Measurements from ENCODE around the gene GFOD2. TPM values are rescaled to one million over a fixed set of nuclear protein-coding genes. Genes with fewer than 3 reads are reported as not detected.

The GFOD2 gene
- total RNA-seq, 1 experiment from 2014 or later = 13.4 TPM

- DNase-seq = no peak
- Histone ChIP-seq H3K9me3 (no peaks in the 10 kb centered on the region), H3K27me3 (replicated peaks; ENCODE audit: control insufficient read depth, insufficient read depth, low read length) (no peaks in the 10 kb centered on the region), H3K4me3 (ENCODE audit: low read depth, low read length) (no peak overlapping the region), H3K4me1 (no peaks in the 10 kb centered on the region), H3K36me3 (ENCODE audit: control insufficient read depth, insufficient read depth, low read length) (peaks cover 7% of the 10 kb centered on the region)
- Mint-ChIP-seq H3K9me3 (ENCODE audit: unreplicated experiment) (no peaks in the 10 kb centered on the region), H3K27me3 (ENCODE audit: insufficient read depth, unreplicated experiment) (no peaks in the 10 kb centered on the region), H3K4me3 (ENCODE audit: unreplicated experiment) (no peak overlapping the region), H3K36me3 (ENCODE audit: insufficient read depth, unreplicated experiment) (peaks cover 16% of the 10 kb centered on the region), H3K27ac (ENCODE audit: unreplicated experiment) (no peak overlapping the region), H3K4me1 (ENCODE audit: low read depth, unreplicated experiment) (peaks cover 6% of the 10 kb centered on the region)
- intact Hi-C loops (cut with micrococcal nuclease; ENCODE audit: unreplicated experiment) = no loop called here
- TF ChIP-seq CTCF (IDR thresholded peaks at IDR 0.05; ENCODE audit: insufficient read depth in 1 of 2, low read depth in 1 of 2, low read length in 1 of 2, severe bottlenecking in 1 of 2, unreplicated experiment in 1 of 2) = no peak
- CTCF ChIA-PET = no interaction called here
- POLR2A ChIA-PET = no interaction called here
- BruUV-seq (replicated peaks) = no TSS peak
Measured at GRCh38 chr16:67746846-67747245, 27.7 kb upstream of the GFOD2 start.

- Mint-ChIP-seq H3K4me3 (ENCODE audit: unreplicated experiment) (no peak overlapping the region), H3K36me3 (ENCODE audit: insufficient read depth, unreplicated experiment) (peaks cover 24% of the 10 kb centered on the region), H3K9me3 (ENCODE audit: unreplicated experiment) (no peaks in the 10 kb centered on the region), H3K27ac (ENCODE audit: unreplicated experiment) (no peak overlapping the region), H3K27me3 (ENCODE audit: insufficient read depth, unreplicated experiment) (no peaks in the 10 kb centered on the region), H3K4me1 (ENCODE audit: low read depth, unreplicated experiment) (no peaks in the 10 kb centered on the region)
- BruUV-seq (replicated peaks) = no TSS peak
- Histone ChIP-seq H3K4me1 (no peaks in the 10 kb centered on the region), H3K27me3 (replicated peaks; ENCODE audit: control insufficient read depth, insufficient read depth, low read length) (no peaks in the 10 kb centered on the region), H3K4me3 (ENCODE audit: low read depth, low read length) (no peak overlapping the region), H3K36me3 (ENCODE audit: control insufficient read depth, insufficient read depth, low read length) (peaks cover 7% of the 10 kb centered on the region), H3K9me3 (no peaks in the 10 kb centered on the region)
- POLR2A ChIA-PET = no interaction called here
- no peak for TF ChIP-seq CTCF (IDR thresholded peaks at IDR 0.05; ENCODE audit: insufficient read depth in 1 of 2, low read depth in 1 of 2, low read length in 1 of 2, severe bottlenecking in 1 of 2, unreplicated experiment in 1 of 2)
- intact Hi-C loops (cut with micrococcal nuclease; ENCODE audit: unreplicated experiment) = no loop called here
- DNase-seq = no peak
- CTCF ChIA-PET = interaction anchor here (0.6 kb wide), 1 partner anchor 380 kb away, joined by 4 read pairs; no protein-coding TSS in a partner anchor
Measured at GRCh38 chr16:67741118-67741517, 22.0 kb upstream of the GFOD2 start.

GRCh38 chr16:67740391-67740790 is 21.3 kb upstream of the GFOD2 start:
- DNase-seq = no peak
- Mint-ChIP-seq H3K27me3 (ENCODE audit: insufficient read depth, unreplicated experiment) (no peaks in the 10 kb centered on the region), H3K9me3 (ENCODE audit: unreplicated experiment) (no peaks in the 10 kb centered on the region), H3K27ac (ENCODE audit: unreplicated experiment) (no peak overlapping the region), H3K4me1 (ENCODE audit: low read depth, unreplicated experiment) (no peaks in the 10 kb centered on the region), H3K4me3 (ENCODE audit: unreplicated experiment) (no peak overlapping the region), H3K36me3 (ENCODE audit: insufficient read depth, unreplicated experiment) (peaks cover 24% of the 10 kb centered on the region)
- no peaks in the 10 kb centered on the region for H3K27me3 ChIP-seq (replicated peaks; ENCODE audit: control insufficient read depth, insufficient read depth, low read length)
- no peak for TF ChIP-seq CTCF (IDR thresholded peaks at IDR 0.05; ENCODE audit: insufficient read depth in 1 of 2, low read depth in 1 of 2, low read length in 1 of 2, severe bottlenecking in 1 of 2, unreplicated experiment in 1 of 2)
- H3K36me3 ChIP-seq (ENCODE audit: control insufficient read depth, insufficient read depth, low read length) = peaks cover 7% of the 10 kb centered on the region
- H3K4me1 ChIP-seq = no peaks in the 10 kb centered on the region
- CTCF ChIA-PET = interaction anchor here (0.6 kb wide), 1 partner anchor 381 kb away, joined by 4 read pairs; no protein-coding TSS in a partner anchor
- intact Hi-C loops (cut with micrococcal nuclease; ENCODE audit: unreplicated experiment) = no loop called here
- BruUV-seq (replicated peaks) = TSS peak; percentile 24
- no peak overlapping the region for H3K4me3 ChIP-seq (ENCODE audit: low read depth, low read length)
- no peaks in the 10 kb centered on the region for H3K9me3 ChIP-seq
- POLR2A ChIA-PET = no interaction called here
